ENCODE results near the gene TLR1. TPM values are rescaled to one million over a fixed set of nuclear protein-coding genes. Genes with fewer than 3 reads are reported as not detected.
"Not testable (repeated sequence)": the region's sequence is repeated elsewhere in the genome, so short reads cannot be mapped to it uniquely, and the experiment has no call there.

Gene TLR1
- total RNA-seq, 6 experiments from 2014 or later: 5.1 to 10.5 (median 7.8) TPM

GRCh38 chr4:38768968-38769394, 35.6 kb downstream of the TLR1 start:
- Histone ChIP-seq H3K27ac (no peak overlapping the region), H3K9me3 (no peaks in the 10 kb centered on the region), H3K4me3 (no peak overlapping the region), H3K4me1 (no peaks in the 10 kb centered on the region), H3K36me3 (no peaks in the 10 kb centered on the region), H3K27me3 (no peaks in the 10 kb centered on the region)
- intact Hi-C loops (cut with DNase I): no loop called here
- TF ChIP-seq POLR2A (IDR thresholded peaks at IDR 0.05): no peak
- TF ChIP-seq, protein P1, sequence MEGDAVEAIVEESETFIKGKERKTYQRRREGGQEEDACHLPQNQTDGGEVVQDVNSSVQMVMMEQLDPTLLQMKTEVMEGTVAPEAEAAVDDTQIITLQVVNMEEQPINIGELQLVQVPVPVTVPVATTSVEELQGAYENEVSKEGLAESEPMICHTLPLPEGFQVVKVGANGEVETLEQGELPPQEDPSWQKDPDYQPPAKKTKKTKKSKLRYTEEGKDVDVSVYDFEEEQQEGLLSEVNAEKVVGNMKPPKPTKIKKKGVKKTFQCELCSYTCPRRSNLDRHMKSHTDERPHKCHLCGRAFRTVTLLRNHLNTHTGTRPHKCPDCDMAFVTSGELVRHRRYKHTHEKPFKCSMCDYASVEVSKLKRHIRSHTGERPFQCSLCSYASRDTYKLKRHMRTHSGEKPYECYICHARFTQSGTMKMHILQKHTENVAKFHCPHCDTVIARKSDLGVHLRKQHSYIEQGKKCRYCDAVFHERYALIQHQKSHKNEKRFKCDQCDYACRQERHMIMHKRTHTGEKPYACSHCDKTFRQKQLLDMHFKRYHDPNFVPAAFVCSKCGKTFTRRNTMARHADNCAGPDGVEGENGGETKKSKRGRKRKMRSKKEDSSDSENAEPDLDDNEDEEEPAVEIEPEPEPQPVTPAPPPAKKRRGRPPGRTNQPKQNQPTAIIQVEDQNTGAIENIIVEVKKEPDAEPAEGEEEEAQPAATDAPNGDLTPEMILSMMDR (IDR thresholded peaks at IDR 0.05): no peak
- DNase-seq (no peak), ATAC-seq (peak in 2 of 4 donors; percentile 33 to 43)
- WGBS (ENCODE audit: insufficient coverage, low coverage, low lambda C conversion rate, missing lambda C conversion rate): 59% methylated on average over 5 of the region's 5 CpGs

DNA sequence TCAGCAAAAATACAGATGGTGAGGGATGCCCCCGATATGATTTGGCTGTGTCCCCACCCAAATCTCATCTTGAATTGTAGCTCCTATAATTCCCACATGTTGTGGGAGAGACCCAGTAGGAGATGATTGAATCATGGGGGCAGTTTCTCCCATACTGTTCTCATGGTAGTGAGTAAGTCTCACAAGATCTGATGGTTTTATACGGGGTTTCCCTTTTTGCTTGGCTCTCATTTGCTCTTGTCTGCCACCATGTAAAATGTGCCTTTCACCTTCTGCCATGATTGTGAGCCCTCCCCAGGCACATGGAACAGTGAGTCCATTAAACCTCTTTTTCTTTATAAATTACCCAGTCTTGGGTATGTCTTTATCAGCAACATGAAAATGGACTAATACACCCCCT, 37.7 kb downstream of the TLR1 start:
- intact Hi-C loops (cut with DNase I); H3K36me3 ChIP-seq; H3K4me3 ChIP-seq; H3K9me3 ChIP-seq; H3K27me3 ChIP-seq; ATAC-seq; H3K27ac ChIP-seq; H3K4me1 ChIP-seq; DNase-seq: not testable (repeated sequence)
- WGBS (ENCODE audit: insufficient coverage, low coverage, low lambda C conversion rate, missing lambda C conversion rate): 80% methylated on average over 1 of the region's 2 CpGs

GRCh38 chr4:38765382-38765781, 39.2 kb downstream of the TLR1 start:
- ATAC-seq (no peak), DNase-seq (no peak)
- Histone ChIP-seq H3K27ac (no peak overlapping the region), H3K4me3 (no peak overlapping the region), H3K36me3 (no peaks in the 10 kb centered on the region), H3K4me1 (no peaks in the 10 kb centered on the region), H3K27me3 (no peaks in the 10 kb centered on the region), H3K9me3 (no peaks in the 10 kb centered on the region)
- intact Hi-C loops (cut with DNase I): no loop called here
- 92% methylated on average over 3 of the region's 3 CpGs for WGBS (ENCODE audit: insufficient coverage, low coverage, low lambda C conversion rate, missing lambda C conversion rate)
- TF ChIP-seq, protein P1 (IDR thresholded peaks at IDR 0.05): no peak
- TF ChIP-seq POLR2A (IDR thresholded peaks at IDR 0.05): no peak

GRCh38 chr4:38764277-38764676, 40.3 kb downstream of the TLR1 start:
- ATAC-seq (no peak), DNase-seq (no peak)
- no peak overlapping the region for H3K4me3 ChIP-seq
- intact Hi-C loops (cut with DNase I): loop anchor here in 1 of 2 donors (5.0 kb wide), 1 partner anchor 43 kb away; no protein-coding TSS in a partner anchor
- no peak overlapping the region for H3K27ac ChIP-seq
- WGBS (ENCODE audit: insufficient coverage, low coverage, low lambda C conversion rate, missing lambda C conversion rate): 67% methylated on average over 3 of the region's 3 CpGs
- no peaks in the 10 kb centered on the region for H3K27me3 ChIP-seq
- H3K4me1 ChIP-seq: no peaks in the 10 kb centered on the region
- H3K9me3 ChIP-seq: no peaks in the 10 kb centered on the region
- no peaks in the 10 kb centered on the region for H3K36me3 ChIP-seq
- no peak for TF ChIP-seq POLR2A (IDR thresholded peaks at IDR 0.05)
- TF ChIP-seq, protein P1 (IDR thresholded peaks at IDR 0.05): no peak

DNA sequence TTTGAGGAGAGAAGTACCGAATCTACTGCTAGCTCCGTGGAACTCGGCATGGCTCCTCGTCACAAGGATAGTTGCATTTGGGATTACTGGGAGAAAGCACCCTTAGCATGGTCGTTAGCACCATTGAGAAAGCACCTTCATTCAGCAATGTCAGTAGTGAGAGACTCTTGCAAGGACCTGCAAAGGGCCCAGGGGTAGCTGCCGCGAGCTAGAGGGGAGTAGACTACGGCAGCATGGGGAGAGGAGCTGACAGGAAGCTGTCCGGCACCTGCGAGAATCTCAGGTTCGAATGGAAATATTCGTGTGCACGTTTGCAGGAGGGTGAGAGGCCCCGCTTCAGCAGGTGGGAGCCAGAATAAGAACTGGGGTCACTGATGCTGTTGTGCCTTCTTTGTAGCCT, 42.0 kb downstream of the TLR1 start:
- TF ChIP-seq, protein P1 (IDR thresholded peaks at IDR 0.05): no peak
- no peak for TF ChIP-seq POLR2A (IDR thresholded peaks at IDR 0.05)
- Histone ChIP-seq H3K4me1 (no peaks in the 10 kb centered on the region), H3K4me3 (no peak overlapping the region), H3K9me3 (no peaks in the 10 kb centered on the region), H3K27me3 (no peaks in the 10 kb centered on the region), H3K36me3 (no peaks in the 10 kb centered on the region), H3K27ac (no peak overlapping the region)
- WGBS (ENCODE audit: insufficient coverage, low coverage, low lambda C conversion rate, missing lambda C conversion rate): 59% methylated on average over 4 of the region's 14 CpGs
- ATAC-seq (no peak), DNase-seq (no peak)
- intact Hi-C loops (cut with DNase I): loop anchor here in 1 of 2 donors (5.0 kb wide), 1 partner anchor 45 kb away; no protein-coding TSS in a partner anchor
